HG02571 (cell line): ENCODE results near the gene CHAC1.

ENCODE experiments used
- ATAC-seq: cut with Tn5 transposase; IDR thresholded peaks from one replicate; pipeline ENCODE4 v1.9.1; 2021; ENCODE audit warnings: mild to moderate bottlenecking, moderate library complexity; ENCODE audit not compliant: unreplicated experiment

The CHAC1 gene

DNA sequence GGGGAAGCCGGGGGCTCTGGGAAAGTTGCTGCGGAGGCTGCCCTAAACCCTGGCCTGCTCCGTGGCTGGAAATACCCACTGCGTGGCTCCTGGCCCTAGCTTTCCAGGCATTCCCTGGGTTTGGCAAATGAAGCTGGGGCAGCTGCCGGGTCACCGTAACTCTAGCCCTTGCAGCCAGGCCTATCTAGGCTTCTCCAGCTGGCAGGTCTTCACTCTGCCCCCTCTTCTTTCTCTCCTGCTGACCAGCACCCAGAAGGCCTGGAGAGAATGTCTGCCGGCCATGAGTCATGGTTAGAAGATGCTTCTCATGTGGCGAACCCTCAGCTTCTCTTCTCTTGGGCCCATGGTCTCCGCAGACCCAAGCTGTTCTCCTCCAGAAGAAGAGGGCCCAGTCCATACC is 29.7 kb upstream of the CHAC1 start:
- no peak for ATAC-seq

DNA sequence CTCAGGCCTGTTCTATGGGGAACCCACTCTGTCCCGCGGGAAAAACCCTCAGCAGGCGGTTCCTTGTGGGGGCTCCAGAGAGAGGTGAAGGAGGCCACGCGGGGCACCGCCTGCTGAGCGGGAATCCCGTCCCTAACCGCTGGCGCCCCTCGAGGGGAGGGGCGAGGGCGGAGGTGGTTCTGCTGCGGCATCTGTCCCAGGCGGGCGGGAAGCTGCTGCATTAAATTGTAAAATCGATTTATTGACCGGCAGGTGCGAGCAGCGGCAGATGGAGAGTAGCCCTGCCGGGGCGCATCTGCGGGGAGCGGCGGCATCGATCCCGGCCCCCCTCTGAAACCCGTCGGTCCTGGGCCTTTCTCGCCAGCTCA is 27.8 kb upstream of the CHAC1 start:
- ATAC-seq: no peak

DNA sequence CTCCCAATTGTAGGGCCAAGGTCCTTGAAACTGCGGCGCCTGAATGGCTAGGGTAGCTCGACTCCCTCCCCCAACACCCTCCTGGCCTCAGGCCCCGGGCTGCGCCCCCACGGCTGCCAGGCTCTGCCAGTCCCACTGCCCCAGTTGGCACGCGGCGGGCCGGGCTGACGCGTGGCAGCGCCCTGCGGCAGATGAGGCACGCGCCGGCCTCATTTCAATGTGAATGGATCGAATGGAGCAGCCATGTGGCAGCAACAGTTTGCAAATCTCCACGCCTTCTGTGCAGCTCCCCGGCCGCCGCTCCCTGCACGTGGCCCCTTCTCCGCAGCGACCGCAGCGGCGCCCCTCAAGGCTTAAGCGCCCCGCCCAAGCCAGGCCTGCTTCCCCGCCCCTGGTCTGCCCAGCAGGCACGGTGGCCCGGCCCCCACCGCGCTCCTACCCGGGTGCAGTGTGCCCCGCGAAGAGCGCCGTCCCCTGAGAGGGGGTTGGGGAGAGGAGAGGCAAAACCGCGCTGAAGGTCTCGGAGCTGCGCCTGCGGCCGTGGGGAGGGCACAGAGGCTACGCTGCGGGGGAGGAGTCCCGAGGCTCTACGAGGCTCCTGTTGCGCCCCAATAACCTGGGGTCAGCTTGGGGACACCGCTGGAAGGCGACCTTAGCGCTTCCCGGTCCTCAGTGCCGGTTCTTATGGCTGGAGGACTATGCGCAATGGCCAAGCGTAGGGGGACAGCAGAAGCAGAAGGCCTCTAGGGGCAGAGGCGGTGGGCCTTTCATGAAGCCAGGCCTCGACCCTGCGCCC is 27.2 kb upstream of the CHAC1 start:
- ATAC-seq: no peak

DNA sequence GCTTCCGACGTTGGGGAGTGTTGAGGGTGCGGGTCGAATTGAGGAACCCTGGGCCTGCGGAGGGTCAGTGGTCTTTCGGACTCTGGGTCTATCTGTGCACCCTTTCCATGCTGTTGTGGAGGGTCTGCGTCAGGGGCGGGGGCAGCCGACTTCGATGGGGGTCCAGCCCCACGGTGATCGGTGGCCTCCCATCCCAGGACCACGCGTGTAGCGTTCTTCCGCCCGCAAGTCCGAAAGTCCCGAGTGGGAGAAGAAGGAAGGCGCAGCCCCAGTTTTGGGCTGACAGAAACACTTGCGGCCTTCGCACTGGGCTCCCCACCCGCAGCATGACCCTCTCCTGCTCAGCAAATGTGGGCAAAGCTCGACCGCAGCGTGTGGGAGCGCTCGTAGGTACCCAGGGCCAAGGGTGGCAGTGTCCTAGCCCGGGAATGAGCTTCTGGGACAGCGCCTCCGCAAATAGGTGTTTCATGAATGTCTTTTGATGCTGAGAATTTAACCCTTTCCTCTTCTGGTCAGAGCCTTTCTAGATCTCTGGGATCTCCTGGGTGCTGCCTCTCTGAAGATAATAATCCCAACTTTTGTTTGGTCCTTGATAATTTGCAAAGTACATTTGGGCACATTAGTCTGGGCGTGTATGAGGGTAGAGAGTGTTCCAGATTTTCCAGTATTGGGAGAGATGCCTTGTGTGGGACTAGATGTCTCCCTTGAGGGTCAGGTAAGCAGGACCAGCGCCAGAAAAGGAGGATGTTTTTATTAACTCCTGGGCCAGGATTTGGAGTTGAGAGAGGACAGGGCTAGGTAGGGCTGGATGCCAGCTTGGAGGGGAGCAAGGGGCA is 26.4 kb upstream of the CHAC1 start:
- ATAC-seq: no peak

DNA sequence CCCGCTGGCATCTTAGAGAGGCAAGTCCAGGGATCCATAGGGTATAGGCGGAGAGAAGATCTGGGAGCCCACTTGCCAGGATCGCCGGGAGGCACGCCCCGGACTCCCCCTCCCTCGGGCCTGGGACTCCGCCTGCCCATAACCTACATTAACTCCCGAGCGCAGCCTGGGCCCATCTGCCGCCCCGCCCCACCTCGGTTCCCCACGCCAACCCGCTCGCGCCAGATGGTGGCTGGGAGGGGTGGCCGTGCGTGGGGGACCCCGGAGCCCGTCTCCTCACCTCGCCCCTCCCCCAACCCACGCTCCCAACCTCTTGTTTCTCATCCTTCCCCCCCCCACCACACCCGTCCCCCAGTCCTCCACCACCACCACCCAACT is 25.8 kb upstream of the CHAC1 start:
- ATAC-seq: no peak

DNA sequence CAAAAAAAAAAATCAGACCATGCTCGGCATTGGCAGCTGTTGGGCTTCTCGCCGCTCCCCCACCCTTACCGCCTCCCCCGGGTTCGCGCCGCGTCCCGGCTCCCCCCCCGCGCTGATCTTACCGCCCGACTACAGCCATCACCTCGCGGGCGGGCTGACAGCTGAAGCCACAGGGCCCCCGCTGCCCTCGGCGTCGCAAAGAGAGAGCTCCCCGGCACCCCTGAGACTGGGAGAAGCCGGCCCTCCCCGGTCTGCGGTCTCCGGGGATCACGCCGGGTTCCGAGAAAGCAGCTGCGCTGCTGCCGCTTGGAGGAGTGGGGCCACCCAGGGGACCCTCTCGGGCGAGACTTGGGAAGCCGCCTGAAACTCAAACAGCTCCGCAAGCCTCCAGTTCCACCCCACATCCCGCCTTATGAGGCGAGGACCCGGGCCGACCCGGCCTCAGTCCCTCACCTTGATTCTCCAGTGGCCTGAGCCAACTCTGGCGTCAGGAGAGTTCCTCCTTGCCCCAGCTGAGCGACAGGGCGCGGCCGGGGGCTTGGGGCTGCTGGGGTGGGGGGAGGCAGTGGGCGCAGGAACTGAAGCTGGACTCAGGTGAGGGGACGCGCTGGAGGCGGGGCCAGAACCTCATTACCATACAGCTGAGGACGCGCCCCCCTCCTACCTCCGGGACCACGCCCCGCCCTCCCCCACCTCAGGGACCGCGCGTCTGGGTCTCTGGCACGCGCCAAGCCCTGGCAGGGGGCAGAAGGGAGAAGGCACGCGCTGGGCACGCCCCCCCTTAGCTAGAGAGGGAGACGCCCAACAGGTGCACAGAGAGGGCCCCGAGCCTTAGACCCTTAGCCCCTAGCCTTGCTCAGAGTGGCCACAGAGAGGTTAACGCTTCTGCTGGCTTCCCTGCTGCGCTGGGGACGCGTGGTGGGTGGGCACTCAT is 25.1 kb upstream of the CHAC1 start:
- no peak for ATAC-seq

DNA sequence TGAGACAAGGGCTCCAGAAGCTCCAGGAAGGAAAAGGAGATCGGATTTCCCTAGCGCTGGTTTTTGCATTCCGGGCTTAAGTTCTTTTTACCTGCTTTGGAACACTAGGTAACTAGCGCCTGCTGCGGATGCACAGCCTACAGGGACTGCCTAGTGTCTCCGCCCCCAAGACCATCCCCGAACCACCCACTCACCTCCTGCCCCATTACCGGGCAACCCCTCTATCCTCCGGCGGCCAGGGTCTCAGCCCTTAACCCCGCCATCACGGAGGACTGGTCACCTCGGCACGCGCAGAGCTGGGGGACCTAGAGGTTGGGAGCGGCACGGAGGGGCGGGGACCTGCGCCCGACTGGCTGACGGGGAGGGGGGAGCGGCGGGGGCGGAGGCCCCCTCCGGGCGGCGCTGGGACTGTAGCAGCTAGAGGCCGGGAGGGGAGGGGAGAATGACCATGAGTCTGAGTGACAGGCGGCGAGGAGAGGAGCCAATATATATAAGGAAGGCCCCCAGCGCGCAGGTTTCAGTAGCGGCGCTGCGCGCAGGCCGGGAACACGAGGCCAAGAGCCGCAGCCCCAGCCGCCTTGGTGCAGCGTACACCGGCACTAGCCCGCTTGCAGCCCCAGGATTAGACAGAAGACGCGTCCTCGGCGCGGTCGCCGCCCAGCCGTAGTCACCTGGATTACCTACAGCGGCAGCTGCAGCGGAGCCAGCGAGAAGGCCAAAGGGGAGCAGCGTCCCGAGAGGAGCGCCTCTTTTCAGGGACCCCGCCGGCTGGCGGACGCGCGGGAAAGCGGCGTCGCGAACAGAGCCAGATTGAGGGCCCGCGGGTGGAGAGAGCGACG is 24.2 kb upstream of the CHAC1 start, which contains the start of gene DLL4:
DLL4 (plus strand) TSS at position 520 of the 839 bp plus-strand sequence. CDS start 329 bp downstream, outside the sequence.
- no peak for ATAC-seq

DNA sequence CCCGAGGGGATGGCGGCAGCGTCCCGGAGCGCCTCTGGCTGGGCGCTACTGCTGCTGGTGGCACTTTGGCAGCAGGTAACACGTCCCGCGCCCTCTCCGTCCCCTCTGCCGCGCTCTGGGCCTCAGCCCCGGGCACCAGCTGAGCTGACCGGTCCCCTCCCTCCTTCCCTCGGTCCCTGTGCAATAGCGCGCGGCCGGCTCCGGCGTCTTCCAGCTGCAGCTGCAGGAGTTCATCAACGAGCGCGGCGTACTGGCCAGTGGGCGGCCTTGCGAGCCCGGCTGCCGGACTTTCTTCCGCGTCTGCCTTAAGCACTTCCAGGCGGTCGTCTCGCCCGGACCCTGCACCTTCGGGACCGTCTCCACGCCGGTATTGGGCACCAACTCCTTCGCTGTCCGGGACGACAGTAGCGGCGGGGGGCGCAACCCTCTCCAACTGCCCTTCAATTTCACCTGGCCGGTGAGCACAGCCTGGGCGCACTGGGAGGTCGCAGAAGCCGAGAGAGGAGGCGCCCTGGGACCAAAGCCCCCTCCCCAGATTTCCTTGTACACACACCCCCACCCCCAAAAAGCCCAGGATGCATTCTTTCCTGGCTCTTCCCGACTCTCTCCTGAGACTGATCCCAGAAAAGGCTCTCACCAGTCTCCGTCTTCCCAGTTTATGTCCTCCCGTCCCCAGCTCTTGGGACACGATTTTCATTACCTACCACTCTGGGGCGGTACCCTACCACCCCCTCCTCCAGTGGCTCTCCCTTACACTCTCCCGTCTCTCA is 23.4 kb upstream of the CHAC1 start:
- no peak for ATAC-seq

DNA sequence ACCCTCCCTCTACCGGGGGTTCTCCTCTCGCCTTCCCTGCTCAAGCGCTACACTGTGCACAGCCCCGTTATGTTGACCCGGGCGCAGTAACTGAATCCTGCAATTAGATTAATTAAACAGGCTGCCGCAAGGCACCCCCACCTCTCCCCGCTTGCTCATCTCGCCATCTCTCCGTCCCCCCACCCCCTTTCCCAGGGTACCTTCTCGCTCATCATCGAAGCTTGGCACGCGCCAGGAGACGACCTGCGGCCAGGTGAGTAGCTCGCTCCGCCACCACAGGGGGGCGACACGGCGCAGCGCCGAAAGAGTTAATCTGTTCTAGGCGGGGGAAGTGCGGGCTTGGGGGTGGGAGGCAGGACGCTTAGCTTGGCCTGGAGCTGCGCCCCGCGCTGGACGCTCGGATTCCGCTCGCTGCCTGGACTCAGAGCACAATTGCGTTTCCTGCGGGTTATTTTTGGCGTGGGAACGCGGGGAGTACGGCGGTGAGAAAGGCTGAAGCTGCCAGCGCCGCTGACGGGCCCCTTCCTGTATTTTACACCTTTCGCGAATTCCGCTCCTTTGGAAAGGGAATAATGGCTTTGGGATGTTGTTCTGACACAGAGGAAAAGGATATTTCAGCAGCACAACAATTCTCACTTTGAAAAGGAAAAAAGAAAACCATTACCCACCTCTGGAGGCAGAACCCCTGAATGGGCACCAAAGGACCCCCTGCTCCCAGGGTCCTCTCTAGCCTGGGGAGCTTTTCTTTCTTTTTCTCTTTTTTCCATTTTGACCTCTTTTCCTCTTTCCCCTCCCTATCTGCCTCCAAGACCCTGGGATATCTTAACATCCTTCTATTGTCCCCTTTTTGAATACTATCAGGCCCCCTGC is 22.6 kb upstream of the CHAC1 start:
- no peak for ATAC-seq

DNA sequence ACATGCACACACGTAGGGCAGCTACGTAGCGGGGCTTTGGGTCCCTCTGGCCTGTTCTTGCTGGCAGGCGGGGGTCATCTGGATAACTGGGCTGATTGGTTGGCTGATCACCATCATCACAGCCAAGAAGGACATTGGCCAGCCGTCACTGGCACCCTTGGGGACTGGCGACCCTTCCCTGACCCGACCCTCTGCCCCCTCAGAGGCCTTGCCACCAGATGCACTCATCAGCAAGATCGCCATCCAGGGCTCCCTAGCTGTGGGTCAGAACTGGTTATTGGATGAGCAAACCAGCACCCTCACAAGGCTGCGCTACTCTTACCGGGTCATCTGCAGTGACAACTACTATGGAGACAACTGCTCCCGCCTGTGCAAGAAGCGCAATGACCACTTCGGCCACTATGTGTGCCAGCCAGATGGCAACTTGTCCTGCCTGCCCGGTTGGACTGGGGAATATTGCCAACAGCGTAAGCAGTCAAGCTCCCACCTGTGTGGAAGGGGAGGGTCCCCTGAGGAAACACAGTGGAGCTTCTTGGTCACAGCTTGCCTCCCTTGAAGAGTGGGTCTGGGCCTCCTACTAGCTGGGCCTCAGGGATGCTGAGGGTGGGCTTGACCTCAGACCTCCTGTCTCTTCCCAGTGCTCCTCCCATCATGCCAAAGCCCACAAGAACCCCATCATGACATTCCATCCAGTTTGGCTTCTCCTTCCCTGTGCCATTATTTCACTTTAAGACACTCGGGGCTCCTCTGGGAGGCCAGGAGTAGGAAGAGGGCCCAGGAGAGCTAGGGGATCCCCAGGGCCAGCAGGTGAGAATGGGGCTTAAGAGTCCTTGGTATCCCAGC is 21.8 kb upstream of the CHAC1 start:
- ATAC-seq: no peak

DNA sequence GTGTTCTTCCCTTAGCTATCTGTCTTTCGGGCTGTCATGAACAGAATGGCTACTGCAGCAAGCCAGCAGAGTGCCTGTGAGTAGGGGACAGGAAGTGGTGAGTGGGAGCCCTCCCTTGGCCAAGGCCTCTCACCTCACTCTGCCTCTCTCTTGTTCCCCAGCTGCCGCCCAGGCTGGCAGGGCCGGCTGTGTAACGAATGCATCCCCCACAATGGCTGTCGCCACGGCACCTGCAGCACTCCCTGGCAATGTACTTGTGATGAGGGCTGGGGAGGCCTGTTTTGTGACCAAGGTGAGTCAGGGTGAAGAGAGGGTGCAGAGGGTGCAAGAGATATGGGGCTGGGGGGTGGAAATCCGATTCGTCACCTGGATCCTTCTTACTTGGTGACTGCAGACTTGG is 21.1 kb upstream of the CHAC1 start:
- ATAC-seq: no peak

DNA sequence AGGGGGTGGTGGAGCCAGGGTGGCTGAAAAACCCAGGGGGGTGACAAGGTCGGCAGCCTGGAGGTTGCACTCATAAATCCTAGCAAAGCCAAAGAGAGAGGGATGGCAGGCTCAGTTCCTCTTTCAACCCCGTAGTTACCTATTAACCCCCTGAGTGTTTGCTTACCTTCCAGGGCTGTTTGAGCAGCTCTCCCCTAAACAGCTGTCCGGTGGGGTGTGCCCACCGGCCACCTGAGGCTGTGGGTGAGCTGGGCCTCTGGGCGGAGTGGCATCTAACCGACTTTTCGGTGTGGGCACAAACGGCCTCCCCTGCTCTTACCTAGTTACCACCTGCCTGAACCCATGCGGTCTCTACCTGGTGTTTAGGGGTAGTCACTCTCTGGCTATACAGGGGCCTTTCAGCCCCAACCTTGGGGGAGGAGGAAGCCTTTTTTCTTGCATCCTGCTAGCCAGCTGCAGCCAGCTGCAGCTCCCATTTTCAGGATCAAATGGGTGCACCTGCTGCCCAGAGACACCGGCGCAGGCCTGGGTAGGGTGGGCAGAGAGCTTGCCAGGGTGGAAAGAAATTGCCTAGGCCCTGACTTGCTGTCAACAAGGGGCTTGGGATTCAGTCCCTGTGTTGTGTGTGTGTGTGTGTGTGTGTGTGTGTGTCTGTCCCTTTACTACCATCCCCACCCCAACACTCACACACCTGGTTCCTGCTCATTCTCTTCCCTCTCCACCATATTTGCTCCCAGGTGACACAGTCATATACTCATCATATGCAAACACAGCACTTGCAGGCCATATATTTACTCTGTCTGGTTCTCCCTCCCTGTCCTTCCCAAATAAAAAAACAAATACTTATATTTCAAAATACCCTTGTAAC is 20.4 kb upstream of the CHAC1 start:
- no peak for ATAC-seq

DNA sequence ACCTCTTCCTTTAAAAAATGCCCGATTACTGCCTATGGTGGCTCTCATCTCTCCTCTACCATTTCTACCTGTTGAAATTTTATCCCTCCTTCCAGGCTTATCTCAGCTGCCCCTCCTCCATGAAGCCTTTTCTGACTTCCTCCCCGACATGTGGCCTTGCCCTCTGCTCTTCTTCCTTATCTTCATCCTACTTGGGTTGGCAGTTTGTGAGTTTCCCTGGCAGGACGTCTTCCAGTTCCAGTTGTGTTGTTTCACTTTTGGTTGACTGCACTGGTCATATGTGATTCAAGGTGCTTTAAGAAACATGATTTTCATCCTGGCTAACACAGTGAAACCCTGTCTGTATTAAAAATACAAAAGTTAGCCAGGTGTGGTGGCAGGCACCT is 19.8 kb upstream of the CHAC1 start:
- no peak for ATAC-seq

DNA sequence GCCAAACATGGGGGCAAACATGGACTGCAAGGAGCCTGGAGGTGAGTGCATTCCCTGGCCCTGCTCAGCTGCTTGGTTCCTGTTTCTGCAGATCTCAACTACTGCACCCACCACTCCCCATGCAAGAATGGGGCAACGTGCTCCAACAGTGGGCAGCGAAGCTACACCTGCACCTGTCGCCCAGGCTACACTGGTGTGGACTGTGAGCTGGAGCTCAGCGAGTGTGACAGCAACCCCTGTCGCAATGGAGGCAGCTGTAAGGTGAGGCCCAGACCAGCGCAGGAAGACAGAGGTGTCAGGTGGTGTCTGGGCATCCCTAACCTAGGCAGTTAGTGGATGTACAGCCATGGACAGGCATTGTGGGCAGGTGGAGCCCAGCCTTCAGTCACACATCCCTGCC is 18.8 kb upstream of the CHAC1 start:
- ATAC-seq: no peak

DNA sequence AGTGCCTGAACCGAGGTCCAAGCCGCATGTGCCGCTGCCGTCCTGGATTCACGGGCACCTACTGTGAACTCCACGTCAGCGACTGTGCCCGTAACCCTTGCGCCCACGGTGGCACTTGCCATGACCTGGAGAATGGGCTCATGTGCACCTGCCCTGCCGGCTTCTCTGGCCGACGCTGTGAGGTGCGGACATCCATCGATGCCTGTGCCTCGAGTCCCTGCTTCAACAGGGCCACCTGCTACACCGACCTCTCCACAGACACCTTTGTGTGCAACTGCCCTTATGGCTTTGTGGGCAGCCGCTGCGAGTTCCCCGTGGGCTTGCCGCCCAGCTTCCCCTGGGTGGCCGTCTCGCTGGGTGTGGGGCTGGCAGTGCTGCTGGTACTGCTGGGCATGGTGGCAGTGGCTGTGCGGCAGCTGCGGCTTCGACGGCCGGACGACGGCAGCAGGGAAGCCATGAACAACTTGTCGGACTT is 17.0 kb upstream of the CHAC1 start:
- ATAC-seq: no peak
